Activated T-cell treated with anti-CD3 and anti-CD28 coated beads for 1 hour (primary cell): ENCODE data around the gene NET1.
"Not testable (repeated sequence)": the region's sequence is repeated elsewhere in the genome, so short reads cannot be mapped to it uniquely, and the experiment has no call there.

Source experiments
- DNase-seq: peaks from one replicate; pipeline ENCODE4 v3.0.0-alpha.2; 2020; ENCODE audit warnings: low read depth

NET1 gene

GRCh38 chr10:5412277-5412941 lies at the start of gene NET1:
Gene NET1, plus strand, starts transcription at chr10:5412557. Its CDS starts 136 bp downstream, at chr10:5412693.
- peak; percentile 44 for DNase-seq

GRCh38 chr10:5362873-5363272 lies 49.5 kb upstream of the NET1 start:
- no peak for DNase-seq

- no peak for DNase-seq
Measured at GRCh38 chr10:5364374-5364773, 48.0 kb upstream of the NET1 start.

GRCh38 chr10:5364890-5365338 lies 47.4 kb upstream of the NET1 start, which contains the start of gene UCN3:
Gene UCN3, plus strand, starts transcription at chr10:5364966. Its CDS starts 8,755 bp downstream, at chr10:5373721.
- no peak for DNase-seq

- DNase-seq = no peak
Measured at GRCh38 chr10:5365928-5366327, 46.4 kb upstream of the NET1 start.

GRCh38 chr10:5369362-5370158 lies 42.8 kb upstream of the NET1 start:
- DNase-seq = no peak

GRCh38 chr10:5370493-5371352 lies 41.6 kb upstream of the NET1 start:
- no peak for DNase-seq

- DNase-seq = no peak
Measured at GRCh38 chr10:5373307-5373706, 39.0 kb upstream of the NET1 start.

GRCh38 chr10:5373891-5374611 lies 38.3 kb upstream of the NET1 start:
- DNase-seq = no peak

GRCh38 chr10:5376450-5376849 lies 35.9 kb upstream of the NET1 start:
- no peak for DNase-seq

- DNase-seq = not testable (repeated sequence)
Measured at GRCh38 chr10:5379202-5379601, 33.2 kb upstream of the NET1 start.

GRCh38 chr10:5380395-5380794 lies 32.0 kb upstream of the NET1 start:
- not testable (repeated sequence) for DNase-seq

GRCh38 chr10:5381187-5381586 lies 31.2 kb upstream of the NET1 start:
- DNase-seq = no peak

- no peak for DNase-seq
Measured at GRCh38 chr10:5385224-5385623, 27.1 kb upstream of the NET1 start.

- DNase-seq = no peak
Measured at GRCh38 chr10:5387169-5387568, 25.2 kb upstream of the NET1 start.

GRCh38 chr10:5390607-5391205 lies 21.7 kb upstream of the NET1 start:
- no peak for DNase-seq

GRCh38 chr10:5391790-5392189 lies 20.6 kb upstream of the NET1 start:
- DNase-seq = no peak

- DNase-seq = no peak
Measured at GRCh38 chr10:5393529-5393928, 18.8 kb upstream of the NET1 start.

- no peak for DNase-seq
Measured at GRCh38 chr10:5395168-5395567, 17.2 kb upstream of the NET1 start.

GRCh38 chr10:5396556-5397300 lies 15.6 kb upstream of the NET1 start:
- no peak for DNase-seq

- no peak for DNase-seq
Measured at GRCh38 chr10:5399332-5399731, 13.0 kb upstream of the NET1 start.
